CD4-positive, alpha-beta T cell treated with Interleukin-21 for 1 hour (primary cell): ENCODE results near the gene BAG3.
"Not testable (repeated sequence)": the region's sequence is repeated elsewhere in the genome, so short reads cannot be mapped to it uniquely, and the experiment has no call there.

ENCODE experiments used
- DNase-seq: peaks from one replicate; pipeline ENCODE4 v3.0.0-alpha.2; 2020

BAG3 gene

GRCh38 chr10:119694608-119695007 lies 43.4 kb downstream of the BAG3 start:
- no peak for DNase-seq

- no peak for DNase-seq
Measured at GRCh38 chr10:119700321-119700954, 49.3 kb downstream of the BAG3 start.

- no peak for DNase-seq
Measured at GRCh38 chr10:119701861-119702260, 50.7 kb downstream of the BAG3 start.

GRCh38 chr10:119702583-119702982 lies 51.4 kb downstream of the BAG3 start:
- no peak for DNase-seq

GRCh38 chr10:119703903-119704508 lies 52.8 kb downstream of the BAG3 start:
- DNase-seq = peak; percentile 17

- peak; percentile 8 for DNase-seq
Measured at GRCh38 chr10:119705434-119705831, 54.3 kb downstream of the BAG3 start.

GRCh38 chr10:119706521-119707278 lies 55.5 kb downstream of the BAG3 start:
- no peak for DNase-seq

- DNase-seq = not testable (repeated sequence)
Measured at GRCh38 chr10:119707331-119707730, 56.2 kb downstream of the BAG3 start.

- DNase-seq = not testable (repeated sequence)
Measured at GRCh38 chr10:119710935-119711334, 59.8 kb downstream of the BAG3 start.

- no peak for DNase-seq
Measured at GRCh38 chr10:119713744-119714483, 62.7 kb downstream of the BAG3 start.

- no peak for DNase-seq
Measured at GRCh38 chr10:119714484-119714816, 63.3 kb downstream of the BAG3 start.

- DNase-seq = no peak
Measured at GRCh38 chr10:119715628-119716505, 64.7 kb downstream of the BAG3 start.

GRCh38 chr10:119723161-119723560 lies 72.0 kb downstream of the BAG3 start:
- no peak for DNase-seq

- no peak for DNase-seq
Measured at GRCh38 chr10:119723624-119724023, 72.4 kb downstream of the BAG3 start.

GRCh38 chr10:119724593-119725516 lies 73.7 kb downstream of the BAG3 start:
- no peak for DNase-seq

- no peak for DNase-seq
Measured at GRCh38 chr10:119725517-119725827, 74.3 kb downstream of the BAG3 start.

GRCh38 chr10:119725828-119726675 lies 74.9 kb downstream of the BAG3 start, which contains the start of gene INPP5F:
Gene INPP5F, plus strand, starts transcription at chr10:119726050. Its CDS starts 213 bp downstream, at chr10:119726263.
- DNase-seq = peak; percentile 99

- no peak for DNase-seq
Measured at GRCh38 chr10:119726676-119727261, 75.6 kb downstream of the BAG3 start.
